ENCODE results near the gene ATP8B4.

GRCh38 chr15:49986326-49986725 lies 132.7 kb downstream of the ATP8B4 start:
- no peak for TF ChIP-seq POLR2A (IDR thresholded peaks at IDR 0.05; ENCODE audit: low read length)
- no peak for TF ChIP-seq GATA1 (IDR thresholded peaks at IDR 0.05; ENCODE audit: low read depth, low read length)

Measured in erythroblast (primary cell).